Stimulated activated CD4-positive, alpha-beta T cell treated with anti-CD3 and anti-CD28 coated beads, Interleukin-1b, Interleukin-23, amount 100 ng/mL, for 48 hours (primary cell): ENCODE results near the gene PPP2R2C.

Experiments used
- DNase-seq: peaks from one replicate; pipeline ENCODE4 v3.0.0-alpha.2; 2020

The PPP2R2C gene

GRCh38 chr4:6446538-6447451, 25.6 kb downstream of the PPP2R2C start:
- DNase-seq = no peak

GRCh38 chr4:6446130-6446482, 26.3 kb downstream of the PPP2R2C start:
- no peak for DNase-seq

DNA sequence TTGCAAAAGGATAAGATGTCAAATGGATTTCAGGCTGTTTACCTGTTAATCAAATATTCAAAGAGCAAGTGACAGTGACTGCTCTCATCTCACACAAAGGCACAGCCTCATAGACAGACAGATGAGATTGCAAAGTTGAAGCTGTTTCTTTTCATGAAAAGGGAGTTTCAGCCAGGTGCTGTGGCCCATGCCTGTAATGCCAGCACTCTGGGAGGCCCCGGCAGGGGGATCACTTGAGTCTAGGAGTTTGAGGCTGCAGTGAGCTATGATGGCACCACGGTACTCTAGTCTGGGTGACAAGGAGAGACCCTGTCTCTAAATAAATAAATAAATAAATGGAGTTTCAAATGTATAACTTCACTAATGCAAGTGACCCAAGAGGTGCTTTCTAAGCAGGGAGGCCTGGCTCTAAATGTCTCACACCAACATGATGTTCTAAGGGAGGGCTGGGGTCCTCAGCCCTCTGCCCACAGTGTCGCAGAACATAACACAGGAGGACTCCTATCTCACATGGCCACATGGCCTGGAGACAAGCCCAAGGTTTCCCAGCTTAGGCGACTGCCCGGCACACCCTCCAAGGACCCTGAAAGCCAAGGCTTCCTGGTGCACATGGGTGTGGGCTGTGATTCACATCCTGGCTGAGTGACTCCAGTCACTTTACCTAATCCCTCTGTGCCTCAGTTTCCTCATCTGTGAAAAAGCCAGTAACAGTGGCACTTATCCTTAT, 26.8 kb downstream of the PPP2R2C start:
- DNase-seq = no peak

DNA sequence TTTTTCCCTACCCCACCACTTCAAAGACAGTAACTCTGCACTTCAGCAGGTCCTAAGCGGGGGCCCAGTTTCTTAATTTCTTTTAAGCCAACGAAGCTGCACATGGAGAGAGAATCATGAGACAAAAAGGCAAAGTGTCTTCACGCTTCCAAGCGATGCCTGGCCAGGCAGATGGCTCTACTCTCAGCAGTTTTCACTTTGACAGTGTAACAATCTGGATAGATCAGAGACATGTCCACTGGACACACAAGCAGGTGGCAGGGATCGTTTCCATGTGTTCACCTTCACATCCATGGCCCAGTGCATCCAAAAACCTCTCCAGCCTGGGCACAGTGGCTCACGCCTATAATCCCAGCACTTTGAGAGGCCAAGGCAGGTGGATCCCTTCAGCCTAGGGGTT, 27.8 kb downstream of the PPP2R2C start:
- no peak for DNase-seq

- no peak for DNase-seq
Measured at GRCh38 chr4:6443035-6444023, 29.1 kb downstream of the PPP2R2C start.

- no peak for DNase-seq
Measured at GRCh38 chr4:6442555-6442954, 29.9 kb downstream of the PPP2R2C start.

DNA sequence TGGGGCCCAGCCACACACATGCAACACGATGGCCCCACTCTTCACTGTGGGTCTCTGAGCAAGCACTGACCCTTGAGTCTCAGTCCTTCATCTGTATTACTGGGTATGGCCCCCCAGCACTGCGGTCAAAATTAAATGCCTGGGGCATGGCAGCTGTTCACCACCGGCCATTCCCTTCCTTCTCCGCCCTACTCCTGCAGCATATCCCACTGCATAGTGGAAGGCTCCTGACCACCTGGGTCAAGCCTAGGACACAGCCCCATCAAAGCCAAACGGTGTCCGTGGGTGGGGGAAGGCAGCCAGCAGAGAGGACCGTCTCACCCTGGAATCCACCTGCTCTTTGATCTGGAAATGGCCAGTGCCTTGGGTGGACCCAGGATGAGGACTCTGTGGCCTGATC, 30.7 kb downstream of the PPP2R2C start:
- DNase-seq = no peak

DNA sequence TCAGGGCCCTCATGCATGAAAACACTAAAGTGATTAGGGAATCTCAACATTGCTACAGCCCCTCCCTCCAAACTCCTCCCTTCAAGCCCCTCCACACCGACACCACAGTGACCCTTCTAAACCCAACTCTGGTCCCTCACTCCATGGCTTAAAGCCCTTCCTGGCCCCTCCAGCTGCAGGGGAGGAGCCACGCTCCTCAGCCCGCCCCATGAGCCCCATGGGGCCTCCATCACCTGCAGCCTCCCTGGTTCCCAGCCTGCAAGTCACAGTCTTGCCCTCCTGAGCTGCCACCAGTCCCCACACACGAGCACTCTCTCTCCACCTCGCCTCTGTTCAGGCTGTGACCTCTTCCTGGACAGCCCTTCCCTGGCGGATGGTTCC, 31.2 kb downstream of the PPP2R2C start:
- no peak for DNase-seq

DNA sequence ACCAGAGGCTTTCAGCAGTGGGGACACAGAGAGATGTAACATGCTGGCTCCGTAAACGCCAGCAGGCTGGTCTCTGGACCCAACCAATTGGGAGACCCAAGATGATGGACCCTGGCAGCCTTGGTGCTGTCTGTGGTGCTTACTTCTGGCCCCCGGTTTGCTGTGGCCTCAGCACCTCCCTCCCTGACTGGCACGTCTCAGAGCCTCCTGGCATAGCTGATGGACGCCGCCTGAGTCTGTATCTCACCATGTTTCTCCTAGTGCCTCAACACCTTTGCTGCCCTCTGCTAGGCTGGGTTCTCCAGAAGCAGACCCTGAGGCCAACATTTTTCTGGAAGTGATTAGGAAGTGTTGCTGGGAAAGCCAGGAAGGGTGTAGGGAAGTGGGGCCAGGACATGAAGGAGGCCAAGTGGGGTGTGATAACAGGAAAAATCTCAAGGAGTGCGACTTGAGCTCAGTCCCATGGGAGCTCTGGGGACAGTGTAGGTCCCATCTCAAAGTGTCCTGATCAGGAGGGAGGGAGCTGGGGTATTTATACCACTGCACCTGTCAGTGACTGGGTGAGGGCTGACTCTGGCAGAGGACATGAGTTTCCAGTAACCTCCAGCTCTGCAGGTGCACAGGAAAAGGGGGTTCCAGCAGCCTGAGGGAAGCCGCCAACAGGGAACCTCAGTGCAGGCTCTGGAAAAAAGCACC, 31.8 kb downstream of the PPP2R2C start:
- no peak for DNase-seq

GRCh38 chr4:6439120-6439762, 33.2 kb downstream of the PPP2R2C start:
- DNase-seq = no peak

DNA sequence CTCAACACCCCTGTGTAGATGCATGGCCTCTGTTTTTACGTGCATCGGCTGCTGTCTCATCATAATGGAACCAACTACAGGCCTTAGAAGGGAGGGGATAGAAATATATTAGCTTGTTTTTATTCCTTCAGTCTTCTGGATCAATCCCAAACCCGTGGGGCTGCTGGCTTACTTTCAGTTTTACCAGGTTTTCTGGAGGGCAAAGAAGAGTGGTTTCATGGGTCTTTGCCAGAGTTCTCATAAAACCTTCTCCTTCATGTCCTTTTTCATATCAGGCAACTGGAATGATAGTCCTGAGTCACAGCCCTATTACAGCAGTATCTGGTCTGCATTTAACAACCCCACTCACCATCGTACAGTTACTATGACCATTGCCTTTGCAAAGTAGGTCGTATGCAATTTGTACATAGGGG, 34.6 kb downstream of the PPP2R2C start:
- no peak for DNase-seq

GRCh38 chr4:6435010-6435409, 37.4 kb downstream of the PPP2R2C start:
- DNase-seq = no peak

- DNase-seq = no peak
Measured at GRCh38 chr4:6430927-6431326, 41.5 kb downstream of the PPP2R2C start.

- DNase-seq = no peak
Measured at GRCh38 chr4:6427439-6428090, 44.8 kb downstream of the PPP2R2C start.

GRCh38 chr4:6426571-6427438, 45.6 kb downstream of the PPP2R2C start:
- no peak for DNase-seq

- no peak for DNase-seq
Measured at GRCh38 chr4:6425911-6426310, 46.5 kb downstream of the PPP2R2C start.

DNA sequence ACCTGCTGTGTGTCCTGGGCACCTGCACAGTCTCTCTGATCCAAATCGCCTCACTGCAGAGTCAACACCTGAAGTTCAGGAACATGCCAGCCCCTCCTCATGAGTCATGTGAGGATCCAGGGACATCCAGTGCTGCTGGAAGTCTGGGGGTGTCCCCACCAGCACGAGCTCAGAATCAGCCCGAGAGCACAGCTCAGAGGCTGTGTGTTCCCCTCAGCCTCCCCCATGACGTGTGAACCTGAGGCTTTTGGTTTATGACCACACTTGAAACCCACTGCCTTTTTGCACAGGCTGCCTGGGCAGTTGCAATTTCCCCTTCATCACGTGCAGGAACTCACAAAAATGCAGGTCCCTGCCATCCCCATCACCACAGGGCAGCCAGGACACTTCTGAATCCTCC, 47.1 kb downstream of the PPP2R2C start:
- DNase-seq = no peak

- no peak for DNase-seq
Measured at GRCh38 chr4:6424425-6424824, 48.0 kb downstream of the PPP2R2C start.

DNA sequence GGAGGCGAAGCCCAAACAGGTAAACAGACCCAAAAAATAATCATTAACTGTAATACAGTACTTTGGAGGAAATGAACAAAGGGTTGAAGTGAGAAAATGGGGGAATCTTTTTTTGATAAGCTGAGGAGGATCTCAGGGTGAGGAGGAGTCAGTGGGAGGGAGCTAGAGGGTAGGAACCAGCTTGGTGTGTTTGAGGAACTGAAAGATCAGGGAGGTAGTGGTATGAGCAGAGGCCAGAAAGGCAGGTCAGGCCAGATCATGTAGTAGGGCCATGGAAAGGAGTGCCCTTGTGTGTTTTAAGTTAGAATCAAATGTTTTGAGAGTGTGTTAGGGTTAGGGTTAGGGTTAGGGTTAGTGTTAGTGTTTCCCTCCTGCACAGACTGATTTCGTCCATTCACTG, 48.8 kb downstream of the PPP2R2C start:
- no peak for DNase-seq

GRCh38 chr4:6422866-6423265, 49.5 kb downstream of the PPP2R2C start:
- DNase-seq = no peak
